Measurements from ENCODE around the gene PIK3C2B. TPM values are rescaled to one million over a fixed set of nuclear protein-coding genes. Genes with fewer than 3 reads are reported as not detected.

PIK3C2B gene
- total and polyA plus RNA-seq, 8 donors = 26.5 to 46.9 (median 38.3) TPM

DNA sequence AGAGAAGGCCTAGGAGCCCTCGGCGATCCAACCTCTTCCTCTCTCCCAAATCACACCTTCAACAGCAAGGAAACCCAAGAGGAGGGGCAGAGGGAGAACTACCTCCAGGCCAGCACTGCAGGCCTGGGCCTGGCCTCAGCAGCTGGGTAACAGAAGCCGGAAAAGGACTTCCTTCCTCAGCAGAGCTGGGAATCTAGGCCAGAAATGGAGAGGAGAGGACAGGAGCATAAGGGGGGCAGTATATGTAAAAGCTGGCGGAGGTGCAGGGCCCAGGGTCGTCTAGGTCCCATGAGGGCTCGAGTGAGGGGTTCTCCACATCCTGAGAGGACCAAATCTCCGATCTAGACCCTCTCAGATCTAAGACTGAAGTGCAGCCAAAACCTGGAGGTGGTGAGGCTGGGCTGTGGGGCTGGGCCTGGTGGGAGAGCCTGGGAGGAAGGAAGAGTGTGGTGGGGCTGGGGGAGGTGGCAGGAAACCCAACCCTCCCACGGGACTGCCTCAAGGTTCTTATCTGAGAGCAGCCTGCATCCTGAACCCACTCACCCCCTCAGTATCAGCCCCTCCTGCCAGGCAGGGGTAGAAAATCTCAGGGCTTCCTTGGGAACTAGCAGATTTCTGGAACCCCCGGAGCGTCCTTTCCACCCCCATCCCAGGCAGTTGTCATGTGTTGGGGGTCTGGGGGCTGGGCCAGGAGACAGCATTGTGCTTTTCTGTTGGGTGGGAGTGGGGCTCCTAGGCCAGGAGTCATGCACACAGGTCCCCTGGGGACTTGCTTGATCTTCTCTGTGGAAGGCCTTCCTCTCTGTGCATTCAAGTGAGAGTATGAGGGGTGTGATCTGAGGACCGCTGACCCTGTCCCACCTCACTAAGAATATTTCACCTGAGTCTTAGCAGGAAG is 33.0 kb downstream of the PIK3C2B start:
- DNase-seq (no peak), ATAC-seq (peak; percentile 35)
- Histone ChIP-seq H3K4me1 (peaks cover 0 to 50% of the 10 kb centered on the region in 2 donors), H3K36me3 (peaks cover 0 to 16% of the 10 kb centered on the region in 2 donors), H3K9me3 (no peaks in the 10 kb centered on the region), H3K27me3 (no peaks in the 10 kb centered on the region), H3K27ac (peak overlapping the region; percentile 27 to 73), H3K4me3 (no peak overlapping the region)
- intact Hi-C loops (cut with DNase I) = no loop called here
- TF ChIP-seq, protein P1, sequence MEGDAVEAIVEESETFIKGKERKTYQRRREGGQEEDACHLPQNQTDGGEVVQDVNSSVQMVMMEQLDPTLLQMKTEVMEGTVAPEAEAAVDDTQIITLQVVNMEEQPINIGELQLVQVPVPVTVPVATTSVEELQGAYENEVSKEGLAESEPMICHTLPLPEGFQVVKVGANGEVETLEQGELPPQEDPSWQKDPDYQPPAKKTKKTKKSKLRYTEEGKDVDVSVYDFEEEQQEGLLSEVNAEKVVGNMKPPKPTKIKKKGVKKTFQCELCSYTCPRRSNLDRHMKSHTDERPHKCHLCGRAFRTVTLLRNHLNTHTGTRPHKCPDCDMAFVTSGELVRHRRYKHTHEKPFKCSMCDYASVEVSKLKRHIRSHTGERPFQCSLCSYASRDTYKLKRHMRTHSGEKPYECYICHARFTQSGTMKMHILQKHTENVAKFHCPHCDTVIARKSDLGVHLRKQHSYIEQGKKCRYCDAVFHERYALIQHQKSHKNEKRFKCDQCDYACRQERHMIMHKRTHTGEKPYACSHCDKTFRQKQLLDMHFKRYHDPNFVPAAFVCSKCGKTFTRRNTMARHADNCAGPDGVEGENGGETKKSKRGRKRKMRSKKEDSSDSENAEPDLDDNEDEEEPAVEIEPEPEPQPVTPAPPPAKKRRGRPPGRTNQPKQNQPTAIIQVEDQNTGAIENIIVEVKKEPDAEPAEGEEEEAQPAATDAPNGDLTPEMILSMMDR (IDR thresholded peaks at IDR 0.05) = no peak

DNA sequence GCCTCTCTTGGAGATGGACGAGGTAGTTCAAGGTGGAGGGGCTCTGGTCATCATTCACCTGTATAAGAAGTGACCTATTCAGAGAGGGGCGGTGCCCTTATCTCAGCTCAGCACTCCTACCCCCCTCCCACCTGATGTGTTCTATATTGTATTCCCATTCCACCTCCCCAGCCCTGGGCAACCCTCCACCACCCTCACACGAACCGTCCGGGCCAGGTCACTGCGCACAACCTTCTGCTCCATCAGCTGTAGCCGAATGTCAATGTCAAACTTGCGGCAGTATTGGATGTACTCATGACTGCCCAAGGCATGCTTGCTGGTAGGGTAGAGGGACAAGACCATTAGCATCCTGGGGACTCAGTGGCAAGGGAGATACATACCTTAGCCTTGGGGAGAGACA is 34.3 kb downstream of the PIK3C2B start:
- peaks cover 0 to 23% of the 10 kb centered on the region in 2 donors for H3K36me3 ChIP-seq
- intact Hi-C loops (cut with DNase I) = no loop called here
- ATAC-seq (no peak), DNase-seq (no peak)
- H3K4me1 ChIP-seq = peaks cover 0 to 43% of the 10 kb centered on the region in 2 donors
- no peak overlapping the region for H3K4me3 ChIP-seq
- no peaks in the 10 kb centered on the region for H3K27me3 ChIP-seq
- no peaks in the 10 kb centered on the region for H3K9me3 ChIP-seq
- H3K27ac ChIP-seq = peak overlapping the region; percentile 27 to 73
- TF ChIP-seq, protein P1 (IDR thresholded peaks at IDR 0.05) = no peak

DNA sequence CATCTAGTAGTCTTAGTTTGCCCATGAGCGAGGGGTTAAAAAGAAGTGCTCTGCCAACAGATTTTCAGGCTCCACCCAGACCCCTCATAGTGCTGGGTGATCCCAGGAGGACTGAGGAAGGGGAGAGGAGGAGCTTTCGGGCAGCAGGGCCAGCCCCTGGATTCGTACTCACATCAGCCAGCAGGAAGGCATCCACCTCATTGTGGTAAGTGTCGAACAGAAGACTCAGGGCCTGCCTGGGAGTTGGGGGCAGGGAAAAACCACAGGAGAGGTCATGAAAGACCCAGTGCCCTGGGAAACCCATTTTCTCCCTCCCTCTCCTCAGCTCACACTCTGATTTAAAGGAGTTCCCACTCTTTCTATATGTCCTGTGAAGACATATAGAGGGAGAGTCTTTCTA is 34.9 kb downstream of the PIK3C2B start:
- DNase-seq = no peak
- TF ChIP-seq, protein P1 (IDR thresholded peaks at IDR 0.05) = no peak
- Histone ChIP-seq H3K27ac (peak overlapping the region in 1 of 2 donors; percentile 73), H3K27me3 (no peaks in the 10 kb centered on the region), H3K9me3 (no peaks in the 10 kb centered on the region), H3K4me1 (peaks cover 0 to 43% of the 10 kb centered on the region in 2 donors), H3K36me3 (peaks cover 0 to 29% of the 10 kb centered on the region in 2 donors), H3K4me3 (no peak overlapping the region)
- intact Hi-C loops (cut with DNase I) = no loop called here
- no peak for ATAC-seq

DNA sequence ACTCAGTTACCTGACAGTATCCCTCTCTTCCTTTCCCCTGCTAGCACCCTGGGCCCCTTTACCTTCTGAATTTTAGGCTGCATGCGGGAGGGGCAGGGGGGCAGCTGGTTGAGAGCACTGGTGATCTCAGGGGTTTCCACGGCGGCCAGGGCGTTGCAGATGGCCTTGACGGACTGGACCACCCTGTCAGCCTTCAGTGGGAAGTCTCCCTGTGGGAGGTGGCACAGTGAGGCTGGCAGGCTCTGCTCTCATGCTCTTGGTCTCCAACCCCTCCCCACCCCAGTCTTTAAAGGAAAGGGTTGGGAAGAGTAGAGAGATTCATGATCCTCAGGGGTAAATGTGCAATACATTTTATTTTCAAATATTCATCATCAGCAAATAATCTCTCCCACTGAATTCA is 36.9 kb downstream of the PIK3C2B start:
- H3K9me3 ChIP-seq = no peaks in the 10 kb centered on the region
- ATAC-seq (no peak), DNase-seq (no peak)
- H3K27ac ChIP-seq = peak overlapping the region in 1 of 2 donors; percentile 18
- intact Hi-C loops (cut with DNase I) = no loop called here
- TF ChIP-seq, protein P1 (IDR thresholded peaks at IDR 0.05) = no peak
- no peak overlapping the region for H3K4me3 ChIP-seq
- peaks cover 0 to 39% of the 10 kb centered on the region in 2 donors for H3K36me3 ChIP-seq
- peaks cover 0 to 38% of the 10 kb centered on the region in 2 donors for H3K4me1 ChIP-seq
- no peaks in the 10 kb centered on the region for H3K27me3 ChIP-seq

DNA sequence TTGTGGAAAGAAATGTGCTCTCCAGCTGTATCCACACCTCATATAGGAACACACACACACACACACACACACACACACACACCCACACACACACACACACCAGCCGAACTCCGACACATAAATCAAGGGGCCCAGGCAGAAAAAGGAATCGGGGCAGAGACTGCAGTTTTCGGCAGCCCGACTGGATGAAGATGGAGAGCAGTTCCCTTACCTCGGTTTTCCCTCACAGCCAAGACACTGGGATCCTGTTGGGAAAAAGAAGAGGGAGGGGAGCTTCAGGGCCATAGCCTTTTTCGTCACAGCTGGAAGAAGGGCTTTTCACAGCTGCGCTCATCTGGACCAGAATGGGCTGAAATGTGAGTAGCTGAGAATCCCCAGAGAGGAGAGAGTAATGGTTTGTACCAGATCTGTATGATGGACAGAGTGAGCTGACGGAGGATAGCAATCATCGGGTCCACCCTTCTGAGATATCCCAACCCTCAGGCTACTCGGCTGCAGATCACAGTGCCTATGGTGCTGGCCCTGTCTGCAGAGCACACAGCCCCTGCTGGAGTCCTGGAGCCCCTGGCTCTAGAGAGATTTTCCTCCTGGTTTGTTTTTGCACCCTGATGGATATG is 37.7 kb downstream of the PIK3C2B start:
- no peaks in the 10 kb centered on the region for H3K27me3 ChIP-seq
- DNase-seq (peak in 2 of 4 donors; percentile 61 to 68), ATAC-seq (no peak)
- no peaks in the 10 kb centered on the region for H3K9me3 ChIP-seq
- no peak overlapping the region for H3K27ac ChIP-seq
- peaks cover 0 to 39% of the 10 kb centered on the region in 2 donors for H3K36me3 ChIP-seq
- peaks cover 0 to 33% of the 10 kb centered on the region in 2 donors for H3K4me1 ChIP-seq
- intact Hi-C loops (cut with DNase I) = no loop called here
- TF ChIP-seq, protein P1 (IDR thresholded peaks at IDR 0.05) = no peak
- H3K4me3 ChIP-seq = no peak overlapping the region

Data from left lung (tissue), 10 donors.